ENCODE measurements around the gene C19orf67.
"Not testable (repeated sequence)": the region's sequence is repeated elsewhere in the genome, so short reads cannot be mapped to it uniquely, and the experiment has no call there.

Gene C19orf67

GRCh38 chr19:14056069-14056666, 29.4 kb downstream of the C19orf67 start:
- DNase-seq (ENCODE audit: low spot score) = no peak

GRCh38 chr19:14055396-14055795, 30.2 kb downstream of the C19orf67 start:
- no peak for DNase-seq (ENCODE audit: low spot score)

GRCh38 chr19:14054721-14055120, 30.9 kb downstream of the C19orf67 start:
- DNase-seq (ENCODE audit: low spot score) = no peak

GRCh38 chr19:14054099-14054498, 31.5 kb downstream of the C19orf67 start:
- no peak for DNase-seq (ENCODE audit: low spot score)

GRCh38 chr19:14053500-14053899, 32.1 kb downstream of the C19orf67 start:
- no peak for DNase-seq (ENCODE audit: low spot score)

- DNase-seq (ENCODE audit: low spot score) = no peak
Observed at GRCh38 chr19:14053032-14053431, 32.6 kb downstream of the C19orf67 start.

GRCh38 chr19:14052470-14052869, 33.1 kb downstream of the C19orf67 start:
- no peak for DNase-seq (ENCODE audit: low spot score)

- DNase-seq (ENCODE audit: low spot score) = no peak
Observed at GRCh38 chr19:14051980-14052379, 33.6 kb downstream of the C19orf67 start.

GRCh38 chr19:14050961-14051360, 34.6 kb downstream of the C19orf67 start:
- not testable (repeated sequence) for DNase-seq (ENCODE audit: low spot score)

GRCh38 chr19:14050512-14050911, 35.1 kb downstream of the C19orf67 start:
- DNase-seq (ENCODE audit: low spot score) = no peak

GRCh38 chr19:14048443-14049153, 37.0 kb downstream of the C19orf67 start:
- peak; percentile 74 for DNase-seq (ENCODE audit: low spot score)

GRCh38 chr19:14047866-14048265, 37.7 kb downstream of the C19orf67 start:
- not testable (repeated sequence) for DNase-seq (ENCODE audit: low spot score)

- DNase-seq (ENCODE audit: low spot score) = peak; percentile 86
Observed at GRCh38 chr19:14042659-14043608, 42.6 kb downstream of the C19orf67 start.

GRCh38 chr19:14039181-14039580, 46.4 kb downstream of the C19orf67 start:
- DNase-seq (ENCODE audit: low spot score) = no peak

- no peak for DNase-seq (ENCODE audit: low spot score)
Observed at GRCh38 chr19:14035706-14036105, 49.9 kb downstream of the C19orf67 start.

- DNase-seq (ENCODE audit: low spot score) = not testable (repeated sequence)
Observed at GRCh38 chr19:14035159-14035558, 50.4 kb downstream of the C19orf67 start.

- DNase-seq (ENCODE audit: low spot score) = no peak
Observed at GRCh38 chr19:14033946-14034345, 51.6 kb downstream of the C19orf67 start.

GRCh38 chr19:14031719-14032480, 53.7 kb downstream of the C19orf67 start, which contains the start of gene IL27RA:
TSS of gene IL27RA (plus strand) at chr19:14031762. CDS start at chr19:14031873, 111 bp downstream.
- peak; percentile 18 for DNase-seq (ENCODE audit: low spot score)
